Stimulated activated CD4-positive, alpha-beta T cell treated with anti-CD3 and anti-CD28 coated beads, Interleukin-4, amount 100 ng/mL, for 4 hours (primary cell): Measurements from ENCODE around the gene ALOX12.

Source experiments
- DNase-seq, 2 experiments: peaks; one replicate each; pipeline ENCODE4 v3.0.0-alpha.2; 2020

ALOX12 gene

DNA sequence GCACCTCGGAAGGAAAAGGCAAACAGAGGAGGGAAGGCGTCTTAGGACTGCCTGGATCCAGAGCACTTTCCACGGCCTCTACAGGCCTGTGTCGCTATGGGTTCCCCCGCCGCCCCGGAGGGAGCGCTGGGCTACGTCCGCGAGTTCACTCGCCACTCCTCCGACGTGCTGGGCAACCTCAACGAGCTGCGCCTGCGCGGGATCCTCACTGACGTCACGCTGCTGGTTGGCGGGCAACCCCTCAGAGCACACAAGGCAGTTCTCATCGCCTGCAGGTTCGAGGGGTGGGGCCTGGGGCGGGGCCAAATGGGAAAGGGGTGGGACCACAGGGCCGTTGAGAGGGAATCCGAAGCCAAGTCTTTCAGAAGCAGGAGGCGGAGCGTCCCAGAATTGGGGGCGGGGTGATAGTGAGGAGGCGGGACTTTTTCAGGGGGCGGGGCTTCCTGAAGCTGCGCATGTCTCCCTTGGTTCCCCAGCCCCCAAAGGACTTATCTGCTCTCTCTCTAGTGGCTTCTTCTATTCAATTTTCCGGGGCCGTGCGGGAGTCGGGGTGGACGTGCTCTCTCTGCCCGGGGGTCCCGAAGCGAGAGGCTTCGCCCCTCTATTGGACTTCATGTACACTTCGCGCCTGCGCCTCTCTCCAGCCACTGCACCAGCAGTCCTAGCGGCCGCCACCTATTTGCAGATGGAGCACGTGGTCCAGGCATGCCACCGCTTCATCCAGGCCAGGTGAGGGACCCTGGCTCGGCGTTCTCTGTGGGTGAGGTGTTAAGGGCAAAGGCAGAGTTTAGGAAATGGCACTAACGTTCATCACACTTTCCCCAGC, 27.9 kb downstream of the ALOX12 start:
- DNase-seq, result peak; percentile 92 to 95

DNA sequence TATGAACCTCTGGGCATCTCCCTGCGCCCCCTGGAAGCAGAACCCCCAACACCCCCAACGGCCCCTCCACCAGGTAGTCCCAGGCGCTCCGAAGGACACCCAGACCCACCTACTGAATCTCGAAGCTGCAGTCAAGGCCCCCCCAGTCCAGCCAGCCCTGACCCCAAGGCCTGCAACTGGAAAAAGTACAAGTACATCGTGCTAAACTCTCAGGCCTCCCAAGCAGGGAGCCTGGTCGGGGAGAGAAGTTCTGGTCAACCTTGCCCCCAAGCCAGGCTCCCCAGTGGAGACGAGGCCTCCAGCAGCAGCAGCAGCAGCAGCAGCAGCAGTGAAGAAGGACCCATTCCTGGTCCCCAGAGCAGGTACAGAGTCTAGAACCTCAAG, 28.5 kb downstream of the ALOX12 start:
- DNase-seq, result no peak

DNA sequence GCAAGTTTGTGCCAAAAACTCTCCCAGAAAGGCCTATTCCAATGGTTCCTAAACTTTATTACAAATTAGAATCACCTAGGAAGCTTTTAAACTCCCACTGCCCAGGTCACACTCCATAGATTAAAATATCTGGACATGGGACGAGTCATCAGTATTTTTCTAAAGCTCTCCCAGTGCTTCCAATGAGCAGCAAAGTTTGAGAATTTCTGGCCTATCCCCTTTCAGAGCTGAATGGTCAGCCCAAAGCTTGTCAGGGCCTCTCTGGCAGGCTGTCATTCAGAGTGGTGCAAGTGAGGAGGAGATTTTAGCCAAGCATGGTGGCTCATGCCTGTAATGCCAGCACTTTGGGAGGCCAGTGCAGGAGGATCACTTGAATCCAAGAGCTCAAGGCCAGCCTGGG, 29.4 kb downstream of the ALOX12 start:
- DNase-seq, result no peak

DNA sequence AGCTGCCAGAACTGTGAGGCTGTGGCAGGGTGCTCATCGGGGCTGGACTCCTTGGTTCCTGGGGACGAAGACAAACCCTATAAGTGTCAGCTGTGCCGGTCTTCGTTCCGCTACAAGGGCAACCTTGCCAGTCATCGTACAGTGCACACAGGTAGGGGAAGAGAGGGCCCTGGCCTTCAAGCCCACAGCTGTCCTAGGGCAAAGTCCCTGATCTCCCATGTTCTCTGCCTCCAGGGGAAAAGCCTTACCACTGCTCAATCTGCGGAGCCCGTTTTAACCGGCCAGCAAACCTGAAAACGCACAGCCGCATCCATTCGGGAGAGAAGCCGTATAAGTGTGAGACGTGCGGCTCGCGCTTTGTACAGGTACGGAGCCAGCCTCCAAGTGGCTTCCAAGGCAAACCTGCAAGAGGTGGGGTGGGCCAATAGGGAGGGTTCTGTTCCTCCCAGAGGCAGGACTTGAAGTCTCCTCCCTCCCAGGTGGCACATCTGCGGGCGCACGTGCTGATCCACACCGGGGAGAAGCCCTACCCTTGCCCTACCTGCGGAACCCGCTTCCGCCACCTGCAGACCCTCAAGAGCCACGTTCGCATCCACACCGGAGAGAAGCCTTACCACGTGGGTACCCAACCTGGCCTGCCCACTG, 30.7 kb downstream of the ALOX12 start:
- DNase-seq, result no peak

DNA sequence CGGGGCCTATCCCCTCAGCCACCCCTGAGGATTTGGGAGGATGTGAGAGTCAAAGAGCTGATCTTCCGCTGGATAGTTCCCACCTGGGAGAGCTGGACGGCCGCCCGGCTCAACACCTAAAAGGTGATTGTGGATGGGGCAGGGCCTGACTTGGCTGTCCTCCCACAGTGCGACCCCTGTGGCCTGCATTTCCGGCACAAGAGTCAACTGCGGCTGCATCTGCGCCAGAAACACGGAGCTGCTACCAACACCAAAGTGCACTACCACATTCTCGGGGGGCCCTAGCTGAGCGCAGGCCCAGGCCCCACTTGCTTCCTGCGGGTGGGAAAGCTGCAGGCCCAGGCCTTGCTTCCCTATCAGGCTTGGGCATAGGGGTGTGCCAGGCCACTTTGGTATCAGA, 31.5 kb downstream of the ALOX12 start:
- no peak for DNase-seq

DNA sequence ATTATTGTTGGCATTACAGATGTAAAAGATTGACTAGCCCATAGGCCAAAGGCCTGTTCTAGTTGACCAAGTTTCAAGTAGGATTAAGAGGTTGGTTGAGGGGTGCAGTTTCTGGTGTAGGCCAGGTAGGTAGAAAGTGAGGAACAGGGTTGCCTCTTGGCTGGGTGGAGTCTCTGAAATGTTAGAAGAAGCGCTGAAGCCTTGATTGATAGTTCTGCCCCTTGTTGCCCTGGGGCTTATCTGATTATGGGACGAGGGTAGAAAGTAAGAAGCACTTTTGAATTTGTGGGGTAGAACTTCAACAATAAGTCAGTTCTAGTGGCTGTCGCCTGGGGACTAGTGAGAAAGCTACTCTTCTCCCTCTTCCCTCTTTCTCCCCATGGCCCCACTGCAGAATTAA, 33.2 kb downstream of the ALOX12 start:
- DNase-seq, result no peak

DNA sequence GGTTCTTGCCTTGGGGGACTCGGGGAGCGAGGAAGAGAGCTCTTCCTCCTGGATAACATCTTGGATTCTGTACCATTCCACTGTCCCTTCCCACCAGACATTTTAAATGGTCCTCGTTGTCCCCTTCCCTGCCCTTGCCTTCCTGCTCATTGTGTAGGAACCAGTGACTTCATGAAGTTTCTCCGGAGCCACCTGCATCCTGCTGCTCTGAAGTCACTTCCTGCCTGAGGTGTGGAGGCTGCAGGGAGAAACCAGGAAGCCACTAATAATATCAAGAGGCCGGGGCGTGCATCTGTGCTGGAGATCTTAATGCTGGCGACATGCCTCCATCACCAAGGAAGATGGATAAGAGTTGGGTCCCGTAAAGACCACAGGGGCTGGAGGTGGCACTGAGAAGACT, 33.8 kb downstream of the ALOX12 start:
- peak in 1 of 2 experiments; percentile 67 for DNase-seq

DNA sequence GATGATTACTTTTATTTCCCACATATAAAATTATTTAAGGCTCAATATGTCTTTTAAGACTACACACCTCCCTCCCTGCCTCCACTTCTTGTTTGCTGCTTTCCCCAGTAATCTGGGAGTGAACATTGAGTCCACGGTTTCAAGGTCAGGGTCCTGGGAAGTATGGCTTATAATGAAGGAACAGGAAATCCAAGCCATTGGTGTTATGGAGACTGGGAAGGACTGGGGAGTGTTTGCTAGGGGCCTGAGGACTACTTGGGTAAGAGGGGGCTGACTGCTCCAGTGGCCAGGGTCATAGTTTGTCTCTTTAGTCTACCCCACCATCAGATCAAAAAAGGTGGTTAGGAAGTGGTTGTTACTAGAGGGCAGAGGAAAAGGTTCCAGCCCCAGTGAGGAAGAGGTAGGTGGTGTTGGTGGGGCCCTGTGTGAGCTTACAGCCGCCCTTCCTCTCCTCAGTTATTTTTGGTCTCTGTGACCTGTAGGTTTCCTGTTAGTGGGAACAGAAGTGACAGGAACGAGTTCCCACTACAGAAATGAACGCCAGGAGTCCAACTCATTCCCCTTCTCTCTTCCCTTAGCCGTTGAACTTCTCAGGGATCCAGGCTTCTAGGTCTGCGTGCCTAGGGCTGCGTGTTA, 39.2 kb downstream of the ALOX12 start:
- DNase-seq, result peak in 1 of 2 experiments; percentile 47

DNA sequence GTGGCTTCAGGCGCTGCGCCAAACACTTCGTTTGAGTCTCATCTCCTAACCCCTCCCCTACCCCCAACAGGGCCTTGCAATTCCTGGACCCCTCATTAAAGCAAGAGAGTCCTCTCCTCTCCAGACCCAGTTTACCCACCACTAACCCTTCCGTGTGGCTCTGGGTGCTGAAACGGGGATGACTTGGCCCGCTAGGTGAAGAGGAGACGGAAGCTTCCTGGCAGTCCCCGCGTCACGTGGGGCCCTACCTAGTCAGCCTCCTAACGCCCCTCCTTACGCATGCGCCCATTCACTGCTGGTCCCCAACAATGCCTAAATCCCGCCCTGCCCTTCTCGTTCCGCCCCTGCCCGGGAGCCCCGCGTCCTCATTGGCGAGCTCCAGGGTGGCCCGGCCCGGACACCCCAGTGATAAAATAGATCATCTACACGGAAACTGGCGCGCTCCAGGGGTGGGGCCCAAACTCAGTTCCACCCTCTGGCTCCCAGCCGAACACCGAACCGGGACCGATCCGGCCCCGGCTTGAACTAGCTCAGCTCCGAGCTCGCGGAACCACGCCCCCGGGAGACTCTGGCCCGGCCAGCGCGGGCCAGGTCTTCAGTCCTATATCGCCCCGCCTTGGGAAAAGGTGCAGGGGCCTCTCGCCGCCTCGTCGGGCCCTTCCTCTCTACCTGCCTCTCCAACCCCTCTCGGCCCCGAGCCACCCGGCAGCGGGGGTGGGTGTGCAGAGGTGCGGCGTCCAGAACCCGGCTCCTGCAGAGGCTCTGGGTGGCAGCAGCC, 39.9 kb downstream of the ALOX12 start, which contains the start of gene SLC16A13:
TSS of gene SLC16A13 (plus strand) at position 425 of the 778 bp plus-strand sequence. CDS start 368 bp downstream, outside the sequence.
- peak; percentile 96 to 98 for DNase-seq

DNA sequence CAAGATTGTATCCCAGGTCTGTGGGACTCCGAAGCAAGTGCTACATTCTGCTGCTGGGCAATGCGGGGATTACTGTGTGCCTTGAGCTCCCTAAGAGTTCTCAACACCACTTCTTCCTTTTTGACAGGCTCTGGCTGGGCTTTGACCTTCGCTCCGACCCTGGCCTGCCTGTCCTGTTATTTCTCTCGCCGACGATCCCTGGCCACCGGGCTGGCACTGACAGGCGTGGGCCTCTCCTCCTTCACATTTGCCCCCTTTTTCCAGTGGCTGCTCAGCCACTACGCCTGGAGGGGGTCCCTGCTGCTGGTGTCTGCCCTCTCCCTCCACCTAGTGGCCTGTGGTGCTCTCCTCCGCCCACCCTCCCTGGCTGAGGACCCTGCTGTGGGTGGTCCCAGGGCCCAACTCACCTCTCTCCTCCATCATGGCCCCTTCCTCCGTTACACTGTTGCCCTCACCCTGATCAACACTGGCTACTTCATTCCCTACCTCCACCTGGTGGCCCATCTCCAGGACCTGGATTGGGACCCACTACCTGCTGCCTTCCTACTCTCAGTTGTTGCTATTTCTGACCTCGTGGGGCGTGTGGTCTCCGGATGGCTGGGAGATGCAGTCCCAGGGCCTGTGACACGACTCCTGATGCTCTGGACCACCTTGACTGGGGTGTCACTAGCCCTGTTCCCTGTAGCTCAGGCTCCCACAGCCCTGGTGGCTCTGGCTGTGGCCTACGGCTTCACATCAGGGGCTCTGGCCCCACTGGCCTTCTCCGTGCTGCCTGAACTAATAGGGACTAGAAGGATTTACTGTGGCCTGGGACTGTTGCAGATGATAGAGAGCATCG, 42.4 kb downstream of the ALOX12 start:
- DNase-seq, result no peak

DNA sequence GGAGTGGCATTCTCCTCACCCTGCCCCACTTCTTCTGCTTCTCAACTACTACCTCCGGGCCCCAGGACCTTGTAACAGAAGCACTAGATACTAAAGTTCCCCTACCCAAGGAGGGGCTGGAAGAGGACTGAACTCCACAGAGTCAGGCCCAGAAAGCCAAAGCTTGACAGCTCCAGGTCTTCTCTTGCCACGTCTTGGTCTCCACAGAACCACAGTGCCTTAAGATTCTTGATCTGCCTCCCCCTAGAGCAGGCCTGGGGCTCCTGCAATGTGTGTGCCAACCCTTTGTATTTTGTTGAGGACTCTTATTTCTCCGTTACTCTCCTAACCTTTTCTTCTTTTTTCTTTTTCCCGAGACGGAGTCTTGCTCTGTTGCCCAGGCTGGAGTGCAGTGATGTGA, 44.0 kb downstream of the ALOX12 start:
- DNase-seq, result no peak

DNA sequence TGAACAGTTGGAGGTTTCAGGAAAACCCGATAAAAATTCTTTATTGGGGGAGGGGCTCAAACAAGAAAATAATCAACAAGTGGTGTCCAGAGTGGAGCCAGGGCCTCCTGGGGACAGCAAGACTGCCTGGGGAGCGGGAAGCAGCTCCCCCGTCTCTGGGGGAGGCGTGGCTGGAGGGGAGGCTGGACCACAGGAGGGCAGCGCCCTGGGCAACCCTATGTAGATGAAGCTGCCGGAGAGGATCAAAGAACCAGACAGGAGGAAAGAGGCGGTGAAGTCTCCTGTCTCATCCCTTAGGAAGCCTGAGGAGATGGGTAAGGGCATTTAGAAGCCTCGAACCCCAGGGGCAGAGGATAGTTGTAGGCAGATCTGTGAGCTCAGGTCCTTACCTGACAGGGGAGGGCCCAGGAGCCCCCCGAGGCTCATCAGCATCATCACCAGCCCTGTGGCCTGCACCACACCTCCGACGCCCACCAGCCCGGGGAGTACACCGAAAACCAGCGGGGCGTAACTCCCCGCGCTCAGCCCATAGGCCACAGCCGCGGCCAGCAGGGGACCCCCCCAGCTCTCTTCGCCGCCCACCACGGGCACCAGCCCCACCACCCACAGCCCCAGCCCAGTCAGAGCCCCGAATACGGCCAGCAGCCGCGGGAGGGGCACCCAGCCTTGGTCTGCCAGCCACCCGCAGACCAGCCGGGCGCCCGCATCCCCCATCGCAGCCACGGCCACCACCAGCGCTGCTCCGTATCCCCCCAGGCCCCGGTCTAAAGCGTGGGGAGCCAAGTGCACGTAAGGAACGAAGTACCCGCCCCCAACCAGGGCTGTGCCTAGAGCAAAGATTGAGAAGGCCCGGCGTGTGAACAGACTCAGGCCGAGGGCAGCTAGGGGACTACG, 46.0 kb downstream of the ALOX12 start:
- DNase-seq, result no peak

DNA sequence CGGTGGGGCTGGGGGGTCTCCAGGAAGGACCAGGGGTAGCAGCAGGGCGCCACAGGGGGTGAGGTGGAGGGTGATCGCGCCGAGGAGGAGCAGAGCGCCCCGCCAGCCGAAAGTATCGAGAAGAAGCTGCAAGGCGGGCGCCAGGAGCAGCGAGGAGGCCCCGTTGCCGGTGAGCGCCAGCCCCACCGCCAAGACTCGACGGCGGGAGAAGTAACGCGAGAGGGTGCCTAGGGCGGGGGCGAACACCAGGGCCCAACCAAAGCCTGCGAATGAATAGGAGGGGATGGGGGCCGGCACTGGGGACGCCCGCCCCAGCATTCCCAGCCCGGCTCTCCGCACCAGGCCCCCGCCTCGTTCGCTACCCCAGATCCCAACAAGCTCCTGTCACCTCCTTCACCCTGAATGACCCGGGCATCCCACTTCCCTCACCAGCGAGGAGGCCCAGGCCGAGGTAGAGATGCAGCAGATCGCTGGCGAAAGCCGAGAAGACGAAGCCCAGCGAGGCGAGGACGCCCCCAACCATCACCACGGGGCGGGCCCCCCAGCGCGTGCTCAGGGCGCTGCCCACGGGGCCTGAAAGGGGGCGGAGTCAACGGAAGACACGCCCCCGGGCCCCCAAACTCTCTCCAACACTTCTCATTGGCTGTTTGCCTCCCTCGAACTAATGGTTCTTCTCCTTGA, 46.8 kb downstream of the ALOX12 start:
- DNase-seq, result peak; percentile 34

DNA sequence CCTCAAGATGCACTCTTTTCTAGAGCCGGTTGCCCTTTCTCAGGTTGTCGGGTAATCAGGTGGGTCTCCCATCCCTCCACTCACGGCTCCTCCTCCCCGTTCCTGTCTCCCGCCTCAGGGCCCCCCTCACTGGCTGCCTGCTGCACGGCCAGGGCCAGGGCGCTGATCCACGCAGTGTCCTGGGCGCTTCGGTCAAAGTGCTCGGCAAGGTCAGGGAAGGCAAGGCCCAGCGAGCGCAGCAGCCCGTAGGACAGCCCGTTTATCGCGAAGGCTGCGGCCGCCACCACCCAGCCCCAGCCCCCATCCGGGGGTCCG, 47.3 kb downstream of the ALOX12 start:
- no peak for DNase-seq

DNA sequence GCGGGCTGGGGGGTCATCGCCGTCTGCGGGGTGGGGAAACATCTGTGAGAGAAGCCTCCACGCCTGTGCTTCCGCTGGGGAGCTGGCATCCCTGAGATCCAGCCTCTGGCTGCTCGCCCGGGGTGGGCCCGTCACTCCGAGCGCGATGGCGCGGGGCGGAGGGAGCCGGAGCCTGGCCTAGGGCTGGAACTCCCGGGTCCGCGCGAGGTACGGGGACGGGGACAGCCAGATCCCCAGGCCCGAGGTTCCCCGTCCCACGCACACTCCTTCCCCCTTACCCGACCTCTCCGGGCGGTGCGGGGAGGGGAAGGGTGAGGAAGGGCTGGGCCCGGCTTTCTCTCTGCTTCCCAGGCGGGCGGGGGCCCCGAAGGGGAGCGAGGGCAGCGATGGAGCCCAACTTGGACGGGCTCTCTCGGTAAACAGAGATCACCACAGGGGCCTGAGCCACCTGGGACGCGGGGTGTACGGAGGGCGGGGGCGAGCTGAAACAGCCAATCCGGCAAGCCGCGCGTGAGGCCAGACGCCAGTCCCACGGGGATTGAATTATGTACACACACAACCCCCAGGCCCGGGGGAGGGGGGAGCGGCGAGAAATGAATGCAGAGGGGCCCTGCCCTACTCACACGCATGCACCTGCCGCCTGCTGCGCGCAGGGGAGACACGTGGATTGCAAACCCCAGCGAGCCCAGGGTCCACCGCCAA, 47.8 kb downstream of the ALOX12 start, which contains the start of gene SLC16A11:
TSS of gene SLC16A11 (minus strand) at position 596 of the 702 bp plus-strand sequence. CDS start at position 17, 579 bp downstream.
- peak; percentile 28 to 35 for DNase-seq

DNA sequence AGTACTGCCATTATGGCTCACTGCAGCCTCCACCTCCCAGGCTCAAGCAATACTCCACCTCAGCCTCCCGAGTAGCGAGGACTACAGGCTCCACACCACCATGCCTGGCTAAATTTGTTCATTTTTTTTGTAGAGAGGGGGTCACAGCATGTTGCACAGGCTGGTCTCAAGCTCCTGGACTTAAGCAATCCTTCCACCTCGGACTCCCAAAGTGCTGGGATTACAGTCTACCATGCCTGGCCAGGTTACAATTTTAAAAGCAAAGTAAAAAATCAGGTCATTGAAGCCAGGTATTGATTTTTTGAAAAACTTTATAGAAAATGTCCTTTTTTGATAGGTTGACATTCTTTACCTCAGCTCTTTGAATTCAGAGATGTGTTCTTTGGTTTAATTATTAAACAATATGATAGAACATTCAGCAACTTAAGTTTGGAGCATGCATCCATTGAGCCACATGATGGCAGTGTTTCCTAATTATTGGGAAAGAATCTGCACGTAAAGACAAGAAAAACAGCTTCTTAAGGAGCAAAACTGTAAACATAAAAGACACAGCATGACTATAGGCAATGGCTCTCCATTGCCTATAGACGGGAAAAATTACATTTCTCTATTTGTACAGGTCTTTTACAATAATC, 49.8 kb downstream of the ALOX12 start:
- DNase-seq, result peak in 1 of 2 experiments; percentile 38

DNA sequence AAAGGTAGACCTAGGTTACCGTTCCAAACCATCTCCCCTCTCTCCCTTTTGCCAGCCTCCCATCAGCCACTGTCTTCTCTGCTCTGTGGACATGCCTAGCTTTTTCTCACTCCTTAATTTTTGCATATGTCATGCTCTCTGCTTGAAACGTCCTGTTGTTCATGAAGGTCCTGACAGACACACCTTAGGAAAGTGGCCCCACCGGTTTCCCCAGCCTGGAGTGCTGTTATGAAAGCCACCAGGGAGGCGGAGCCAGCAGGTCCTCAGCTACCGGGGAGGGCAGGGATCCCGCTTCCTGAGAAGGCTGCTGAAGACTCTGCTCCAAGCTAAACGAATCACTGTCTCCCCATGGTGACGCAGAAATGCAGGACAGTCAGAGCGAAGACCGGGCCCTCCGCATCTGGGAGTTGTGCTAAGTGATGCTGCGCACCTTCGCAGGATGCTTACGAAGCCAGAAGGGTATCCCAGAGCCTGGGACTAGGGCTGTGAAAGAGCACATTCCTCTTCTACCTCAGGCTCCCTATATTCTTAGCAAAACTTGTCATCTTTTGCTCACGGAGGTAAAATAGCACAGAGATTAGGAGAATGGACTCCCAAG, 50.4 kb downstream of the ALOX12 start:
- peak in 1 of 2 experiments; percentile 19 for DNase-seq

DNA sequence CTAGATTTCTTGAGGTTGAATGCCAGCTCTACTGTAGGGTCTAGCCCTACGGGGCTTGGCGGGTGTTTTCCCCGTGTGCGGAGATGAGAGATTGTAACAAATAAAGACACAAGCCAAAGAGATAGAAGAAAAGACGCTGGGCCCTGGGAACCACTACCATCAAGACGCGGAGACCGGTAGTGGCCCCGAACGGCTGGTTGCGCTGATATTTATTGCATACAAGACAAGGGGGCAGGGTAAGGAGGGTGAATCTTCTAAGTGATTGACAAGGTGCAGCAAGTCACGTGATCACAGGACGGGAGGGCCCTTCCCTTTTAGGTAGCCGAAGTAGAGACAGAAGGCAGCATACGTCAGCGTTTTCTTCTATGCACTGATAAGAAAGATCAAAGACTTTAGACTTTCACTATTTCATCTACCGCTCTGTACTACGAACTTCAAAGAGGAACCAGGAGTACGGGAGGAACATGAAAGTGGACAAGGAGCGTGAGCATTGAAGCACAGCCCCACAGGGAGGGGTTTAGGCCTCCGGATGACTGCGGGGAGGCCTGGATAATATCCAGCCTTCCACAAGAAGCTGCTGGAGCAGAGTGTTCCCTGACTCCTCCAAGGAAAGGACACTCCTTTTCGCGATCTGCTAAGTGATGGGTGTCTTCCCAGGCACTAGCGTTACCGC, 51.0 kb downstream of the ALOX12 start:
- DNase-seq, result peak; percentile 52 to 78
